ENCODE data around the gene ZNRF2.
"Not testable (repeated sequence)": the region's sequence is repeated elsewhere in the genome, so short reads cannot be mapped to it uniquely, and the experiment has no call there.

The ZNRF2 gene

DNA sequence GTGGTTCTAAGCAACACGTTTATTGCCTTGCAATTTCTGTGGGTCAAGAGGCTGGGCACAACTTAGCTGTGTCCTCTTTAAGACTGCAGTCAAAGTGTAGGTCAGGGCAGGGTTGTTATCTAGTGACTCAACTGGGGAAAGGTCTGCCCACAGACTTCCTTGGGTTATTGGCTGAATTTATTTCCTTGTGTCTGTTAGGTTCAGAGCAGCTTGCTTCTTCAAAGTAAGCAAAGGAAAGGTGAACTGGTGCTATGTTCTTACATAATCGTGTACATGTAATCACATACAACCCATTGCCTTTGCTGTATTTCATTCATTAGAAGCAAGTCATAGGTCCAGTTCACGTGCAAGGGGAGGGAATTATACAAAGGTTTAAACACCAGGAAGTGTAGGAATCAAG is 5.9 kb downstream of the ZNRF2 start:
- not testable (repeated sequence) for DNase-seq

DNA sequence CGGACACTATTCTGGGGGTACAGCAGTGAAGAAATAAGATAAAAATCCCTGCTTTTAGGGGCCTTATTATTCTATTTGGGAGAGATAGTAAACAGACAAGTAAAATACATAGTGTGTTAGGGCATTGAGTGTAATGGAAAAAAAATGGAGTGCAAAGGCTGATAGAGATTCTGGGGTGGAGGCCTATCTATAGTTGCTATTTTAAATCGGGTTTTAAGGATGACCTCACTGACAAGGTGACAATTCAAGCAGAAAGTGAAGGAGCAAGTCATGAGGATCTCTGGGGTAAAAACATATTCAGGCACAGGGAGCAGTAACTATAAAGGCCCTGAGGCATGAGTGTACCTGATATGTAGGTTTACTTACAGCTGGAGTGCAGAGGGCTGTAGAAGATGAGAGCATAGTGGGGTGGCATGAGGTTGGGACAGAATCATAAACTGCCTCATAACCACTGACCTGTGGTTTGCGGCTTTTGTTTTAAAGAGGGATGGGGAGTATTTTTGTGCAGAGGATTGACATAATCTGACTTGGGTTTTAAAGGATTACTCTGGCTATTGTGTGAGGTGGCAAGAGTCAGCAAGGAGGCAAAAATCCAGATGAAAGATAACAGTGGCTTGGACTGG is 8.1 kb downstream of the ZNRF2 start:
- not testable (repeated sequence) for DNase-seq

GRCh38 chr7:30296304-30296703 is 11.9 kb downstream of the ZNRF2 start:
- not testable (repeated sequence) for DNase-seq

- not testable (repeated sequence) for DNase-seq
Observed at GRCh38 chr7:30297499-30297898, 13.1 kb downstream of the ZNRF2 start.

DNA sequence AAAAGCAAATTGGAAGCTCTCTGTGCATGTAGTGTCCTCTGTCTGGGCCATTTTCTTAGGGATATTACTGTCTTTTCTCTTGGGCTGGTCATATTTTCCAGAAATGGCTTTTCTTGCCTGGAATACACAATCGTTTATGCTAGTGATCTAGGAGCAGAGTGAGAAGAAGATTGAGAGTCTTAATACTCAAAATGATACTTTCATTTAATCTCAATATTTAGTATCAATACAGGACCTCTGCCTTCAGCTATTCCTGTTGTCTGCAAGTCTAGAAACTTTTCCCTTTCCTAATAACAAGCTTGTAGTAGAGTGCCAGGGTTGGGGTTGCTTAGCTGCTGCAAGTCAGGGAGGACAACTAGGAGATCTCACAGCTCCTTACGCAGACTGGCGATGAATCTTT is 14.0 kb downstream of the ZNRF2 start:
- not testable (repeated sequence) for DNase-seq

DNA sequence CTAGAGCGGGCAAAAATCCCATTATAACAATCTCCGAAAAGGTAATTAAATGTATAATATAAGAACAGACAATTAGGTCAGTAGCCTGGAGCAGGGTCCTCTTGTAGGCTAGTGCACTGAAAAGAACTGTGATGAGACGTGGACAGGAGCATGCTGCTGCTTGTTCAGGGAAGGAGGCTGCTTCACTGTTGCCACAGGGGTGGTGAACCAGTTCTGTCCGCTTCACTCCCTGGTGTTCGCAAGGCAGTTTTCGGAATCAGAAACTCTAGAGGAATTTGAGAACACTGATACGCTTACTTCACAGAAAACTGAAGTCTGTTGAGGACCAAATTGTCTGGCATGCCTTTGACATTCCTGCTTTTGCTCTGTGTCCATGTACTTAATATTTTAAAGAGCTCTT is 17.4 kb downstream of the ZNRF2 start:
- no peak for DNase-seq

DNA sequence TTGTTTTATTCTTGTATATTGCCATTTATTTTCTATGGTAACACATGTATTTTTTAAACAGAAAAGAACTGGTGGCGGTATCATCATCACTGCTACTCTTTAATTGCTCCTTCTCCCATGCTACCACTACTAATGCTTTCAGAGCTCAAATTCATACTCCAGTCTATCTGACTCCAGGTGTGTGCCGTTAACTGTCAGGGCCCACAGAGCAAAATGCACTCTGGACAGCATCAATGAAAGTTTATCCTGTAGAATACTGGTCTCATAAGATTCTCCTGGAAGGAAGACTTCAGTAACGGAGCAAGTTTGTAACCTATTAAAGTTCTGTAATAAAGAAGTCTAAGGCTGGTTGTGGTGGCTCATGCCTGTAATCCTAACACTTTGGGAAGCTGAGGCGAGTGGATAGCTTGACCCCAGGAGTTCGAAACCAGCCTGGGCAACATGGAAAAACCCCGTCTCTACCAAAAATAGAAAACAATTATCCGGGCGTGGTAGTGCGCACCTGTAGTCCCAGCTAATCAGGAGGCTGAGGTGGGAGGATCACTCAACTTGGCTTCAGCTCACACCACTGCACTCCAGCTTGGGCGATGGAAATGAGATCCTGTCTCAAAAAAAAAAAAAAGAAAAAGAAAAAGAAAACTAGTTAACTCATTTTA is 18.4 kb downstream of the ZNRF2 start:
- no peak for DNase-seq

DNA sequence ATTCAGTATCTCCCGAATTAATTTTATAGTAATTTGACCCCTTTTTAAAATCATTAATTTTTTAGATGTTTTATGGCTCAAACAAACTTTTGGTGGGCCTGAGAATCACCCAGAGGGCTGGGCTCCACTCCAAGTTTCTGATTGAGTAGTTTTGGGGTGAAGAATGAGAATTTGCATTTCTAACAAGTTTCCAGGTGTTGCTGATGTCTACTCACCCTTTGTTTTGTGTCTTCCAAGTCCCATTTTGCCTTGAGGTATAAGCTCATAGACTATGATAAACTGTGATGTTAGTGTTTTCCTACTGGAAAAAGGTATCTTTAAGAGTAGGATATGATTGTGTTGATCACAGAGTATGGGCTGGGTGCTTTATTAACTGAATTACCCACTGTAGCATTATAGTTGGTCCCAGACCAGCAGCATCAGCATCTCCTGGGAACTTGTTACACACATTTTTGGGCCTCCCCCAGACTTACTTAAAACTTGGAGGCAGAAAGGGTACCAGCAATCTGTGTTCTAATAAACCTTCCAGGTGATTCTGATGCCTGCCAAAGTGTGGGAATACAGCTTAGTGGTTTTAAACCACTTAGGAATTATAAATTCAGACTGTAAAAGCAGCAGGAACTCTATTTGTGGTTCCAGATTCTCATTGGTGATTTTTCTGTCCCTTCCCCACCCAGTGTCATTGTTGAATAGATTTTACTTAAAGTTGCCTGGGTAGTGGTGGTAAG is 19.1 kb downstream of the ZNRF2 start:
- no peak for DNase-seq

DNA sequence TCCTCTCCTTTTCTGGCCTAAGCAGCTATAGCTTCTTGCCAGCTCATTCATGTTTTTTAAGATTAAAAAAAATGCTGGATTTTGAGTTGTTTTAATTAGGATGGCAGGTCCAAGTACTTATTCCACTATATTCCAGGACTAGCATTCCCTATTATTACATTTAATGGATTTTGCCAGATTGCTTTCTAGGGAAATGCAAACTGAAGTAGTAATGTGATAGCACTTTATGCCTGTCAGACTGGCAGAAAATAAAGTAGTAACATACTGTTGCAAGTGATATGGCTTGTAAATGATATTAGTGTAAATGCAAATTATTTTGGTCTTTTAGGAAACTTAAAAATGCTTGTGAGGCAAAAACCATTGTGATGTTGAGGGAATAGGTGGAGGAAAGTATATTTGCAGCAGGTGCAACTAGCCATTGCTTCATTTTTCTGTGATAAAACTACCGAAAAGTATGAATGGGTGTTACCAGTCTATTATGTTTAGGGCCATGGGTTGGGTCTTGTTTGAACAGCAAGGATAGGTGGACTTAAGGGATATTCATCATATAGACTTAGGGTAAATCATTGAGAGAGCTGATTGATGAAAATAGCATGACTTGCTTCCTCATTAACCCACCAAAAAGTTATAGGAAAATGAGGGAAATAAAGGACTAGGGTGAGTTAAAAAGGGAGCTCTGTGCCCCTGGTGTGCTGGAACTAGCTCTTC is 19.9 kb downstream of the ZNRF2 start:
- DNase-seq = no peak

- no peak for DNase-seq
Observed at GRCh38 chr7:30306976-30307375, 22.6 kb downstream of the ZNRF2 start.

DNA sequence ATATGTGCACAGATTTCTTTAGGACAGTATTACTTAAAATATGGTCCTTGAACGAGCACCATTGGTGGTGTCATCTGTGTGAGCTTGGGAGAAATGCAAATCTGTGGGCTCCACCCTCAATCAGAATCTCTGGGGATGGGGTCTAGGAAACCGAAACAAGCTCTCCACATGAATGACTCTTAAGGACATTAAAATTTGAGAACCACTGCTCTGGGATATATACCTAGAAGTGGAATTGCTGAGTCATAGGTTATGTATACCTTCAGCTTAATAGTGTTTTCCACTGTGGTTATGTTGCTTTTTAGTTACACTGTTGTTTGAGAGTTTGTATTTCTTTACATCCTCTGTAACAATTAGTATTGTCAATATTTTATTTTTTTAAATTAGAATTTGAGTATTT is 24.0 kb downstream of the ZNRF2 start:
- DNase-seq = no peak

DNA sequence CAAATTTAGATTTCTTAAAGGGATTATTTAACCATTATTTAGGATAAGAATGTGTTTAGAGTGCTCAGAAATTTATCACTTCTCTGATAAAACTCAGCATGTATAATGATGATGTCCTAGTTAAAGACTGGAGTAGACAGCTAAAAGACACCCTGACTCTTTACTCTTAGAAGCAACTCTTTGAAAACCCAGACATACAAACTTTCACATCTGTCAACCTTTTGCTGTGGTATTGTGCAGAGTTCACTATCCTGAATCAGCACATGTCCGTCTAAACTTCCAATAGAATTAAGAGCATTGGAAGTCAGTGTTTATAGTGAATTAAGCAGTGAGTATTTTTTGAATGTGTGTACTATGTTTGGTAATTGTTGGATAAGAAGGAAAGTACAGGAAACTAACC is 24.9 kb downstream of the ZNRF2 start:
- no peak for DNase-seq

DNA sequence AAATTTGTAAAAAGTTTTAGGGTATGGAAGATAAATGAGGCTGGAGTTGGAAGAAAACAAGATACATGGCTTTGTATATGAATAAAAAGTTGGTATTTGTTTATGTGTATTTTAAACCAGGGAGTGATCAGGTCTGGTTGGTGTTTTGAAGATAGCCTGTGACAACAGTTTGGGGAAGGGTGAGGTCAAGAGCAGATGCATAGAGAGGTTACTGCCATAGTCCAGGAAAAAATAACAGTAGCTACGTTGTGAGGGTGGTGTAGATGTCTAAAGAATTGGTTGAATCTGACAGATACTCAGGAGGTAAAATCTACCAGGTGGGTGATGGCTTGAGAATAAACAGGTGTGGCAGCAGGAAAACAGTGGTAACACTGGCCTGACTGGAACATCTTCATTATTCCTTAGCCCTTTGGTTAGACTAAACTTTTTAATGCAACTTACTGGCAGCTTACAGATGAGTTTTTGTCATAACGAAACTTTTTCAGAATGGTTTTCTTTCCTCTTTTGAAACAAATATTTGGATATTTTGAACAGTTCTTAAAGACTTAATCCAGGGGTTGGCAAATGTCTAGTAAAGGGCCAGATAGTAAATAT is 25.5 kb downstream of the ZNRF2 start:
- DNase-seq = no peak

- no peak for DNase-seq
Observed at GRCh38 chr7:30310674-30311362, 26.4 kb downstream of the ZNRF2 start.

GRCh38 chr7:30312178-30312577 is 27.8 kb downstream of the ZNRF2 start:
- no peak for DNase-seq

DNA sequence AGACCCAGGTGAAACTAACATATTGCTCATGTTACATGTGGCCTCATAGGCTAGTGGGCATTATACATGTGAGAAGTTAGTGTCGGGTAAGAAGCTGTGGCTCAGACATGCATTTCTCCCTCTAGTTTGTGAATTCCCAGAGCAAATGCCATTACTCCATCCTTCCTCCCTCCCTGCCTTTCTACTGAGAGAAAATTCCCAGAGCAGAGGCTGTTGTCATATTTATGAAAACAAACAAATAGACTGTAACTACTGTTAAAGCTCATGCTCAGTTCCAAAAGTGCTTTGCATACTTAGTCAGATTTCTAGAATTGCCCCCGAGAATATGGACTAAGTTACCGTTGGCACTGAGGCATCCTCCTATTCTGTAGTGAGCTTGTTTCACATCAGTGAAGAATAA is 29.0 kb downstream of the ZNRF2 start:
- no peak for DNase-seq

DNA sequence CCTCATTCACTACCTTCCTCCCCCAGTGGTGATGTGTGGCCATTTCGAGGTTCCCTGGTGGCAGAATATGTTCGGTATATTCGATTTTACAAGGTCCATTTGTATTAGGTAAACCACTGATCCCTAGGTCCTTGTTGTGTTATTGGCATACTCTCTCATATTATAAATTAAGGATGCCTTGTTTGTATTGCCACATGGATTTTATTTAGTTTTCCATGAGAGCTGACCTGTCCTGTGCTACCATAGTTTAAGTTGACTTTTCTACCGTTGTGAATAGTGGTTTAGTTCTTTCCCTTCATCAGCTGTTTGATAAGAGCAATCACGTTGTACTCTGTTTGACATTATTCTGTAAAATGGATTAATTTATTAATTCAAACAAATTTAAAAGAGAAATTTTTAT is 29.4 kb downstream of the ZNRF2 start:
- DNase-seq = no peak

- DNase-seq = no peak
Observed at GRCh38 chr7:30315589-30315988, 31.2 kb downstream of the ZNRF2 start.

DNA sequence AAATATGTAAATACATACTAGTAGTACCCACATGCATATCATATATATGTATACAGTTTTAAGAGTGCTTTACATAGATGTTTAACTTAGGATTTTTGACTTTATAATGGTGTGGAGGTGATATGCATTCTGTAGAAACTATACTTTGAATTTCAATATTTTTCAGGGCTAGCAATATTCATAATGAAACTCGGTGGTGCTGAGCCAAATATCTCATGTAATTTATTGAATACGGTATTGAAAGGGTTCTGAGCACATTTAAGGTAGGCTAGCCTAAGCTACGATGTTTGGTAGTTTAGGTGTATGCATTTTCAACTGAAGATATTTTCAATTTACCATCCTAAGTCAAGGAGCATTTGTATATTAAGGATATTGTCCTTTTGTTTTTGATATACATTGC is 36.0 kb downstream of the ZNRF2 start:
- no peak for DNase-seq

- no peak for DNase-seq
Observed at GRCh38 chr7:30321089-30321881, 36.9 kb downstream of the ZNRF2 start.

DNA sequence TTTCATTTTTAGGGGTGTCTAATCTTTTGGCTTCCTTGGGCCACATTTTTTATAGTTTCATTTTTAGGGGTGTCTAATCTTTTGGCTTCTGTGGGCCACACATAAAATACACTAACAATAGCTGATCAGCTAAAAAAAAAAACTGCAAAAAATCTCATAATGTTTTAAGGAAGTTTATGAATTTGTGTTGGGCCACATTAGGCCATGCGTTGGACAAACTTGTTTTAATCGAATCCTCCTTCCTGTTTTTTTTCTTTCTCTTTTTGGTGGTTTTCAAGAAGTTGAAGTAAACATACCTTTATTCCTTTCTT is 37.4 kb downstream of the ZNRF2 start:
- no peak for DNase-seq

Measured in activated CD4-positive, CD25-positive, alpha-beta regulatory T cell treated with anti-CD3 and anti-CD28 coated beads, Interleukin-2, amount 50 U/mL, for 72 hours (primary cell).